Duodenal mucosa (tissue), 2 donors: Measurements from ENCODE around the gene FBXO46.
"Not testable (repeated sequence)": the region's sequence is repeated elsewhere in the genome, so short reads cannot be mapped to it uniquely, and the experiment has no call there.

Experiments used
- H3K27ac ChIP-seq: one replicate; pipeline ENCODE4 v1.7.0; 2013; ENCODE audit warnings: low read depth, low read length
- H3K27me3 ChIP-seq, 2 donors: one replicate each; pipeline ENCODE4 v1.7.0; 2013; ENCODE audit warnings: low read length in 2 of 2, control low read depth in 1 of 2; ENCODE audit not compliant: insufficient read depth in 2 of 2, control insufficient read depth in 1 of 2
- H3K36me3 ChIP-seq, 2 donors: one replicate each; pipeline ENCODE4 v1.7.0; 2013; ENCODE audit warnings: low read length in 2 of 2, control low read depth in 1 of 2; ENCODE audit not compliant: insufficient read depth in 2 of 2, control insufficient read depth in 1 of 2
- H3K4me1 ChIP-seq, 2 donors: one replicate each; pipeline ENCODE4 v1.7.0; 2013; ENCODE audit warnings: low read length in 2 of 2, control low read depth in 1 of 2; ENCODE audit not compliant: insufficient read depth in 2 of 2, control insufficient read depth in 1 of 2
- H3K4me3 ChIP-seq, 2 donors: one replicate each; pipeline ENCODE4 v1.7.0; 2013; ENCODE audit warnings: low read length in 2 of 2, low read depth in 1 of 2
- H3K9ac ChIP-seq, 2 donors: one replicate each; pipeline ENCODE4 v1.7.0; 2013; ENCODE audit warnings: low read length in 2 of 2, low read depth in 1 of 2
- H3K9me3 ChIP-seq, 2 donors: one replicate each; pipeline ENCODE4 v1.7.0; 2013; ENCODE audit warnings: low read length in 2 of 2, control low read depth in 1 of 2; ENCODE audit not compliant: control insufficient read depth in 1 of 2

Gene FBXO46

GRCh38 chr19:45687599-45687998 is 43.1 kb downstream of the FBXO46 start:
- peaks cover 0 to 9% of the 10 kb centered on the region in 2 donors for H3K4me1 ChIP-seq
- no peaks in the 10 kb centered on the region for H3K9me3 ChIP-seq
- H3K9ac ChIP-seq = no peak overlapping the region
- H3K36me3 ChIP-seq = peaks cover 24 to 36% of the 10 kb centered on the region in 2 donors
- H3K4me3 ChIP-seq = no peak overlapping the region
- H3K27ac ChIP-seq = no peak overlapping the region
- H3K27me3 ChIP-seq = no peaks in the 10 kb centered on the region

GRCh38 chr19:45685045-45685444 is 45.7 kb downstream of the FBXO46 start:
- H3K36me3 ChIP-seq = peaks cover 24 to 36% of the 10 kb centered on the region in 2 donors
- not testable (repeated sequence) for H3K9me3 ChIP-seq, H3K4me3 ChIP-seq

GRCh38 chr19:45682908-45683307 is 47.8 kb downstream of the FBXO46 start:
- H3K4me3 ChIP-seq = no peak overlapping the region
- H3K27ac ChIP-seq = no peak overlapping the region
- peaks cover 0 to 10% of the 10 kb centered on the region in 2 donors for H3K27me3 ChIP-seq
- H3K9me3 ChIP-seq = no peaks in the 10 kb centered on the region
- peaks cover 7 to 8% of the 10 kb centered on the region in 2 donors for H3K4me1 ChIP-seq
- peaks cover 18 to 29% of the 10 kb centered on the region in 2 donors for H3K36me3 ChIP-seq
- H3K9ac ChIP-seq = no peak overlapping the region

More at GRCh38 chr19:45685045-45685444, 45.7 kb downstream of the FBXO46 start:
- H3K27ac ChIP-seq, H3K27me3 ChIP-seq, H3K4me1 ChIP-seq, H3K9ac ChIP-seq: not testable (repeated sequence)

DNA sequence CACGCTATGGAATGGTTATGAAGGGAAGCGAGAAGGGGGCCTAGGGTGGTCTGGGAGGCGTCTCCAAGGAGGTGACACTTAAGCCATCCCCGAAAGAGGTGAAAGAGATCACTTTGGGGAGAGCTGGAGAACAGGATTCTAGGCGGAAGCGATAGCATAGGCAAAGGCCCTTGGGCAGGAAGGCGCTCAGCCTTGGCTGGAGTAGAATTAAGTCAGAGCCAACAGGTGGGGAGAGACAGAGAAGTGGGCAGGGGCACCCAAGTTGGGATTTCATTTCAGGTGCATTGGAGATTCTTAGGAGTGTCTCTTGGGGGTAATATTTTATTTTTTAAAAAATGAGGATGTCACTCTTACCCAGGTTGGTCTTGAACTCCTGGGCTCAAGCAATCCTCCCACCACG is 48.6 kb downstream of the FBXO46 start:
- peak overlapping the region in 1 of 2 donors; percentile 26 for H3K9ac ChIP-seq
- peaks cover 13 to 14% of the 10 kb centered on the region in 2 donors for H3K4me1 ChIP-seq
- H3K27ac ChIP-seq = no peak overlapping the region
- peaks cover 0 to 16% of the 10 kb centered on the region in 2 donors for H3K27me3 ChIP-seq
- H3K9me3 ChIP-seq = no peaks in the 10 kb centered on the region
- peaks cover 13 to 21% of the 10 kb centered on the region in 2 donors for H3K36me3 ChIP-seq
- H3K4me3 ChIP-seq = no peak overlapping the region

DNA sequence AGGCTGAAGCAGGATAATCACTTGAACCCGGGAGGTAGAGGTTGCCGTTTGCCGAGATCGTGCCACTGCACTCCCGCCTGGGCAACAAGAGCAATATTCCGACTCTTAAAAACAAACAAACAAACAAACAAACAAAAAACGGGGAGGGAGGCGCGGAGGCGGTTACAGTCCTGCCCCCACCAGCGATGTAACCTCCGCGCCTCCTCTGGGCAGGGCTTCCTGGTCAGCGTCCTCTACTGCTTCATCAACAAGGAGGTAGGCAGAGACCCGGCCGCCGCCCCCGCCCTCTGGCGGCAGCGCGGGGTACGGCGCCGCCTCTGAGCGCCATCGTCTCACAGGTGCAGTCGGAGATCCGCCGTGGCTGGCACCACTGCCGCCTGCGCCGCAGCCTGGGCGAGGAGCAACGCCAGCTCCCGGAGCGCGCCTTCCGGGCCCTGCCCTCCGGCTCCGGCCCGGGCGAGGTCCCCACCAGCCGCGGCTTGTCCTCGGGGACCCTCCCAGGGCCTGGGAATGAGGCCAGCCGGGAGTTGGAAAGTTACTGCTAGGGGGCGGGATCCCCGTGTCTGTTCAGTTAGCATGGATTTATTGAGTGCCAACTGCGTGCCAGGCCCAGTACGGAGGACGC is 49.2 kb downstream of the FBXO46 start:
- Histone ChIP-seq H3K4me3 (peak overlapping the region; percentile 51 to 52), H3K36me3 (peaks cover 13 to 18% of the 10 kb centered on the region in 2 donors), H3K27me3 (peaks cover 4 to 20% of the 10 kb centered on the region in 2 donors), H3K9me3 (no peaks in the 10 kb centered on the region), H3K27ac (no peak overlapping the region), H3K9ac (peak overlapping the region; percentile 4 to 26), H3K4me1 (peaks cover 13 to 19% of the 10 kb centered on the region in 2 donors)

- H3K36me3 ChIP-seq = no peaks in the 10 kb centered on the region
- no peak overlapping the region for H3K9ac ChIP-seq
- H3K9me3 ChIP-seq = no peaks in the 10 kb centered on the region
- peaks cover 9 to 20% of the 10 kb centered on the region in 2 donors for H3K27me3 ChIP-seq
- peak overlapping the region; percentile 60 to 65 for H3K4me3 ChIP-seq
- H3K4me1 ChIP-seq = peaks cover 13 to 19% of the 10 kb centered on the region in 2 donors
- no peak overlapping the region for H3K27ac ChIP-seq
Measured at GRCh38 chr19:45677351-45678230, 53.1 kb downstream of the FBXO46 start.

DNA sequence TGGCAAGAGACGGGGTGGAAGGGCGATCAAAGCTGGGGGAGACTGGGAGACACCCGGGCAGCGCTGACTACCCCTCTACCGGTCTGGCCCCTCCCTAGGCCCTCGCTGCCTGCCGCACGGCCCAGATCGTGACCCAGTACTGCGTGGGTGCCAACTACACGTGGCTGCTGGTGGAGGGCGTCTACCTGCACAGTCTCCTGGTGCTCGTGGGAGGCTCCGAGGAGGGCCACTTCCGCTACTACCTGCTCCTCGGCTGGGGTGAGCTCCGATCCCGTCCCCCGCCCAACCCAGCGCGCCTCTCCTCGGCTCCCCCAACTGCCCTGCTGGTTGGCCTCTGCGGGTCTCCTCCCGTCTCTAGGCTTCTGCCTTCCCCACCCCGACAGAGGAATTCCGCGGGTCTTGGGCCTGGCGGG is 53.8 kb downstream of the FBXO46 start:
- Histone ChIP-seq H3K9ac (peak overlapping the region; percentile 16 to 54), H3K27me3 (peaks cover 10 to 20% of the 10 kb centered on the region in 2 donors), H3K9me3 (no peaks in the 10 kb centered on the region), H3K4me1 (peaks cover 11 to 18% of the 10 kb centered on the region in 2 donors), H3K4me3 (peak overlapping the region; percentile 60 to 65), H3K36me3 (no peaks in the 10 kb centered on the region), H3K27ac (no peak overlapping the region)

GRCh38 chr19:45674946-45675345 is 55.8 kb downstream of the FBXO46 start:
- H3K9ac ChIP-seq = no peak overlapping the region
- peaks cover 15 to 27% of the 10 kb centered on the region in 2 donors for H3K27me3 ChIP-seq
- no peaks in the 10 kb centered on the region for H3K36me3 ChIP-seq
- H3K9me3 ChIP-seq = no peaks in the 10 kb centered on the region
- peaks cover 13 to 21% of the 10 kb centered on the region in 2 donors for H3K4me1 ChIP-seq
- H3K4me3 ChIP-seq = no peak overlapping the region
- no peak overlapping the region for H3K27ac ChIP-seq

DNA sequence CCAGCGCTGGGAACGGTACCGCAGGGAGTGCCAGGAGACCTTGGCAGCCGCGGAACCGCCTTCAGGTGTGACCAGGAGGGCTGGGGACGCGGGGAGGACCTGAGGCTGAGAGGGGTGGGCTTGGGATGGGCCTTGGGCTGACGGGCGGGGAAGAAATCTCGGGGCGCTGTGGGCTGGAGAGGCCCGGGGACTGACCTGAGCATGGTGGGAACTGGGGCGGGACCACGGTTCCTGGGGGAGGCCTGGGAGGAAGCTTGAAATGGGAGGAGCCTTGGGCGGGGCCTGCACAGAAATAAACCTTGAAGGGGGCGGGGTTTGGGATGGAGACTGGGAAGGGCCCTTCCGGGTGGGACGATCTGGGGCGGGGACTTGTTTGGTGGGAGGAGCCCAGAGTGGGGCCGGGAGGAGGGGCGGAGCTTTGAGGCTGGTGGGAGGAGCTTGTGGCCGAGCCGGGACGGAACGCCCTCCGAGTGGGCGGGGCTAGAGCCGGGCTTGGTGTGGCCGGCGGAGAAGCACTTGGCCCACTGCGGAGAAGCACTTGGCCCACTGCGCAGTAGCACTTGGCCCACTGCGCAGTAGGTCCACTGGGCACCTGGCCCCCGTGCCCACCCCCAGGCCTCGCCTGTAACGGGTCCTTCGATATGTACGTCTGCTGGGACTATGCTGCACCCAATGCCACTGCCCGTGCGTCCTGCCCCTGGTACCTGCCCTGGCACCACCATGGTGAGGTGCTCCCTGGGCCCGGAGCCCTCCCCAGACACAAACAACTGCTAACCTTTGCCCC is 59.8 kb downstream of the FBXO46 start:
- peaks cover 11 to 28% of the 10 kb centered on the region in 2 donors for H3K4me1 ChIP-seq
- H3K27ac ChIP-seq = no peak overlapping the region
- peaks cover 22 to 28% of the 10 kb centered on the region in 2 donors for H3K27me3 ChIP-seq
- H3K4me3 ChIP-seq = peak overlapping the region; percentile 47 to 54
- no peaks in the 10 kb centered on the region for H3K9me3 ChIP-seq
- no peaks in the 10 kb centered on the region for H3K36me3 ChIP-seq
- peak overlapping the region in 1 of 2 donors; percentile 51 for H3K9ac ChIP-seq
